ENCODE data around the gene SMPDL3A. TPM values are rescaled to one million over a fixed set of nuclear protein-coding genes. Genes with fewer than 3 reads are reported as not detected.

The SMPDL3A gene
- total and polyA plus RNA-seq, 2 of the 8 experiments (the other 6 are each of a cell fraction or from before 2014, with no cell fraction given): 3.5 to 3.9 TPM

- no peak for TF ChIP-seq CREB1 (IDR thresholded peaks at IDR 0.05)
- no peak for TF ChIP-seq TEAD4 (IDR thresholded peaks at IDR 0.05; ENCODE audit: low read depth, low read length)
- TF ChIP-seq BCL11A (IDR thresholded peaks at IDR 0.05; ENCODE audit: low read depth in 2 of 2, low read length in 2 of 2): no peak
- TF ChIP-seq CBX5 (IDR thresholded peaks at IDR 0.05; ENCODE audit: low read depth, low read length): no peak
These were observed 39.5 kb upstream of the SMPDL3A start (continued) for GRCh38 chr6:122749451-122750050.

Measured in H1 (cell line).